Astrocyte (in vitro differentiated cells and primary cell): ENCODE results near the gene ZBTB39. TPM values are rescaled to one million over a fixed set of nuclear protein-coding genes. Genes with fewer than 3 reads are reported as not detected.

ENCODE experiments used
- DNase-seq: peaks from one replicate; pipeline ENCODE4 v3.0.0-alpha.2; 2010; ENCODE audit warnings: low read depth
- FAIRE-seq: peaks from 2 replicates; lab custom pipeline; 2011; peaks lifted over from hg19 to GRCh38; lab: Jason Lieb, UNC
- H2AFZ ChIP-seq: 2 replicates; pipeline ENCODE4 v1.6.0; 2012; ENCODE audit warnings: low read depth, low read length, inconsistent platforms
- H3K27ac ChIP-seq: 2 replicates; pipeline ENCODE4 v1.5.1; 2011; ENCODE audit warnings: low read depth, low read length, inconsistent platforms
- H3K27me3 ChIP-seq: 2 replicates; pipeline ENCODE4 v1.6.0; 2011; ENCODE audit warnings: low read length, inconsistent platforms; ENCODE audit not compliant: insufficient read depth
- H3K36me3 ChIP-seq: 2 replicates; pipeline ENCODE4 v1.5.1; 2011; ENCODE audit warnings: low read length, inconsistent platforms; ENCODE audit not compliant: insufficient read depth
- H3K4me1 ChIP-seq: 2 replicates; pipeline ENCODE4 v1.5.1; 2011; ENCODE audit warnings: low read length, inconsistent platforms; ENCODE audit not compliant: insufficient read depth
- H3K4me2 ChIP-seq: 2 replicates; pipeline ENCODE4 v1.6.0; 2012; ENCODE audit warnings: low read length, inconsistent platforms
- H3K4me3 ChIP-seq: 2 replicates; pipeline ENCODE4 v1.5.1; 2011; ENCODE audit warnings: low read depth, mild to moderate bottlenecking, low read length, inconsistent platforms; ENCODE audit not compliant: insufficient read depth
- H3K79me2 ChIP-seq: 2 replicates; pipeline ENCODE4 v1.6.0; 2012; ENCODE audit warnings: mild to moderate bottlenecking, low read length, inconsistent platforms; ENCODE audit not compliant: insufficient read depth
- H3K9ac ChIP-seq: 2 replicates; pipeline ENCODE4 v1.6.0; 2012; ENCODE audit warnings: mild to moderate bottlenecking, low read length, inconsistent platforms
- H3K9me3 ChIP-seq: 2 replicates; pipeline ENCODE4 v1.5.1; 2012; ENCODE audit warnings: low read depth, mild to moderate bottlenecking, low read length, inconsistent platforms; ENCODE audit not compliant: insufficient read depth
- H4K20me1 ChIP-seq: 2 replicates; pipeline ENCODE4 v1.6.0; 2012; ENCODE audit warnings: low read length, inconsistent platforms; ENCODE audit not compliant: insufficient read depth
- H3K27ac Mint-ChIP-seq: one replicate; pipeline ENCODE4 v1.8.0; 2021; ENCODE audit warnings: mild to moderate bottlenecking, mixed read lengths; ENCODE audit not compliant: unreplicated experiment
- H3K27me3 Mint-ChIP-seq: one replicate; pipeline ENCODE4 v1.8.0; 2021; ENCODE audit warnings: low read depth, mixed read lengths; ENCODE audit not compliant: unreplicated experiment
- H3K36me3 Mint-ChIP-seq: one replicate; pipeline ENCODE4 v1.8.0; 2021; ENCODE audit warnings: low read depth, mixed read lengths; ENCODE audit not compliant: unreplicated experiment
- H3K4me1 Mint-ChIP-seq: one replicate; pipeline ENCODE4 v1.8.0; 2021; ENCODE audit warnings: low read depth, mixed read lengths; ENCODE audit not compliant: unreplicated experiment
- H3K4me3 Mint-ChIP-seq: one replicate; pipeline ENCODE4 v1.8.0; 2021; ENCODE audit warnings: mild to moderate bottlenecking, moderate library complexity, mixed read lengths; ENCODE audit not compliant: unreplicated experiment
- H3K9me3 Mint-ChIP-seq: one replicate; pipeline ENCODE4 v1.8.0; 2021; ENCODE audit warnings: mild to moderate bottlenecking, mixed read lengths; ENCODE audit not compliant: unreplicated experiment
- EZH2 ChIP-seq: IDR thresholded peaks from 2 replicates; pipeline ENCODE4 v1.6.1; 2012; ENCODE audit warnings: mild to moderate bottlenecking, low read length, inconsistent platforms; ENCODE audit not compliant: insufficient read depth
- total RNA-seq: library from RNA; stranded (reverse); gene quantifications from 2 replicates; pipeline ENCODE4 v1.2.1, GENCODE V29; 2021
- TF ChIP-seq, protein P1 (sequence below): IDR thresholded peaks from 2 replicates; pipeline ENCODE4 v1.5.1; 2011; ENCODE audit warnings: low read depth, mild to moderate bottlenecking, inconsistent platforms, low read length, moderate library complexity; ENCODE audit not compliant: insufficient read depth

ZBTB39 gene
- total RNA-seq, 1 donor from 2014 or later, result 9.8 TPM

GRCh38 chr12:57048423-57049118, 42.2 kb upstream of the ZBTB39 start:
- H3K36me3 ChIP-seq, result no peaks in the 10 kb centered on the region
- H3K4me3 Mint-ChIP-seq, result no peak overlapping the region
- no peaks in the 10 kb centered on the region for H3K4me1 ChIP-seq
- no peaks in the 10 kb centered on the region for H4K20me1 ChIP-seq
- peaks cover 2% of the 10 kb centered on the region for H3K9me3 Mint-ChIP-seq
- H3K27ac Mint-ChIP-seq, result no peak overlapping the region
- peaks cover 12% of the 10 kb centered on the region for H3K27me3 ChIP-seq
- H3K27ac ChIP-seq, result no peak overlapping the region
- TF ChIP-seq, protein P1, sequence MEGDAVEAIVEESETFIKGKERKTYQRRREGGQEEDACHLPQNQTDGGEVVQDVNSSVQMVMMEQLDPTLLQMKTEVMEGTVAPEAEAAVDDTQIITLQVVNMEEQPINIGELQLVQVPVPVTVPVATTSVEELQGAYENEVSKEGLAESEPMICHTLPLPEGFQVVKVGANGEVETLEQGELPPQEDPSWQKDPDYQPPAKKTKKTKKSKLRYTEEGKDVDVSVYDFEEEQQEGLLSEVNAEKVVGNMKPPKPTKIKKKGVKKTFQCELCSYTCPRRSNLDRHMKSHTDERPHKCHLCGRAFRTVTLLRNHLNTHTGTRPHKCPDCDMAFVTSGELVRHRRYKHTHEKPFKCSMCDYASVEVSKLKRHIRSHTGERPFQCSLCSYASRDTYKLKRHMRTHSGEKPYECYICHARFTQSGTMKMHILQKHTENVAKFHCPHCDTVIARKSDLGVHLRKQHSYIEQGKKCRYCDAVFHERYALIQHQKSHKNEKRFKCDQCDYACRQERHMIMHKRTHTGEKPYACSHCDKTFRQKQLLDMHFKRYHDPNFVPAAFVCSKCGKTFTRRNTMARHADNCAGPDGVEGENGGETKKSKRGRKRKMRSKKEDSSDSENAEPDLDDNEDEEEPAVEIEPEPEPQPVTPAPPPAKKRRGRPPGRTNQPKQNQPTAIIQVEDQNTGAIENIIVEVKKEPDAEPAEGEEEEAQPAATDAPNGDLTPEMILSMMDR, result no peak
- no peak for TF ChIP-seq EZH2
- DNase-seq (no peak), FAIRE-seq (no peak)
- H3K4me1 Mint-ChIP-seq, result peaks cover 4% of the 10 kb centered on the region
- H3K4me2 ChIP-seq, result peak overlapping the region; percentile 22
- no peak overlapping the region for H2AFZ ChIP-seq
- H3K36me3 Mint-ChIP-seq, result peaks cover 1% of the 10 kb centered on the region
- no peak overlapping the region for H3K9ac ChIP-seq
- no peaks in the 10 kb centered on the region for H3K79me2 ChIP-seq
- H3K4me3 ChIP-seq, result no peak overlapping the region
- H3K27me3 Mint-ChIP-seq, result peaks cover 28% of the 10 kb centered on the region
- H3K9me3 ChIP-seq, result no peaks in the 10 kb centered on the region

- TF ChIP-seq, protein P1, result no peak
- TF ChIP-seq EZH2, result no peak
- H3K36me3 Mint-ChIP-seq, result peaks cover 1% of the 10 kb centered on the region
- no peaks in the 10 kb centered on the region for H4K20me1 ChIP-seq
- no peak overlapping the region for H3K27ac ChIP-seq
- no peak overlapping the region for H3K27ac Mint-ChIP-seq
- H3K4me3 ChIP-seq, result no peak overlapping the region
- H3K9me3 ChIP-seq, result no peaks in the 10 kb centered on the region
- H3K9me3 Mint-ChIP-seq, result peaks cover 2% of the 10 kb centered on the region
- no peaks in the 10 kb centered on the region for H3K36me3 ChIP-seq
- peaks cover 18% of the 10 kb centered on the region for H3K27me3 ChIP-seq
- H3K9ac ChIP-seq, result no peak overlapping the region
- no peak overlapping the region for H2AFZ ChIP-seq
- DNase-seq, result peak; percentile 14
- peak overlapping the region; percentile 8 for H3K4me3 Mint-ChIP-seq
- no peak for FAIRE-seq
- H3K4me1 Mint-ChIP-seq, result peaks cover 4% of the 10 kb centered on the region
- H3K27me3 Mint-ChIP-seq, result peaks cover 33% of the 10 kb centered on the region
- no peaks in the 10 kb centered on the region for H3K79me2 ChIP-seq
- H3K4me1 ChIP-seq, result no peaks in the 10 kb centered on the region
- peak overlapping the region; percentile 22 for H3K4me2 ChIP-seq
These were observed 41.6 kb upstream of the ZBTB39 start for GRCh38 chr12:57047981-57048380.
